Esophagus squamous epithelium (tissue), 4 donors: ENCODE measurements around the gene TEAD1.

Source experiments
- POLR2A ChIP-seq, 4 donors: fragments of 450-650 bp; IDR thresholded peaks; one replicate each; pipeline ENCODE4 v1.6.1; 2017; ENCODE audit warnings: antibody characterized with exemption in 4 of 4, mild to moderate bottlenecking in 4 of 4, moderate library complexity in 3 of 4
- TF ChIP-seq, protein P1 (sequence below), 6 experiments: fragments of 450-650 bp in 4 of 6; fragments of 200-600 bp in 2 of 6; sonication (generic) in 2 of 6; IDR thresholded peaks; one replicate each; pipeline ENCODE4 v1.5.1; 2016 to 2019; ENCODE audit warnings: antibody characterized with exemption in 6 of 6, mild to moderate bottlenecking in 4 of 6, moderate library complexity in 4 of 6

- no peak for TF ChIP-seq POLR2A (IDR thresholded peaks at IDR 0.05)
- TF ChIP-seq, protein P1, sequence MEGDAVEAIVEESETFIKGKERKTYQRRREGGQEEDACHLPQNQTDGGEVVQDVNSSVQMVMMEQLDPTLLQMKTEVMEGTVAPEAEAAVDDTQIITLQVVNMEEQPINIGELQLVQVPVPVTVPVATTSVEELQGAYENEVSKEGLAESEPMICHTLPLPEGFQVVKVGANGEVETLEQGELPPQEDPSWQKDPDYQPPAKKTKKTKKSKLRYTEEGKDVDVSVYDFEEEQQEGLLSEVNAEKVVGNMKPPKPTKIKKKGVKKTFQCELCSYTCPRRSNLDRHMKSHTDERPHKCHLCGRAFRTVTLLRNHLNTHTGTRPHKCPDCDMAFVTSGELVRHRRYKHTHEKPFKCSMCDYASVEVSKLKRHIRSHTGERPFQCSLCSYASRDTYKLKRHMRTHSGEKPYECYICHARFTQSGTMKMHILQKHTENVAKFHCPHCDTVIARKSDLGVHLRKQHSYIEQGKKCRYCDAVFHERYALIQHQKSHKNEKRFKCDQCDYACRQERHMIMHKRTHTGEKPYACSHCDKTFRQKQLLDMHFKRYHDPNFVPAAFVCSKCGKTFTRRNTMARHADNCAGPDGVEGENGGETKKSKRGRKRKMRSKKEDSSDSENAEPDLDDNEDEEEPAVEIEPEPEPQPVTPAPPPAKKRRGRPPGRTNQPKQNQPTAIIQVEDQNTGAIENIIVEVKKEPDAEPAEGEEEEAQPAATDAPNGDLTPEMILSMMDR (IDR thresholded peaks at IDR 0.05), result no peak
Observed at GRCh38 chr11:12801976-12802375, 127.8 kb downstream of the TEAD1 start.
